ENCODE data around the gene SOX18. TPM values are rescaled to one million over a fixed set of nuclear protein-coding genes. Genes with fewer than 3 reads are reported as not detected.

The SOX18 gene
- total and polyA plus RNA-seq, 2 donors: 0.66 to 17.2 TPM

DNA sequence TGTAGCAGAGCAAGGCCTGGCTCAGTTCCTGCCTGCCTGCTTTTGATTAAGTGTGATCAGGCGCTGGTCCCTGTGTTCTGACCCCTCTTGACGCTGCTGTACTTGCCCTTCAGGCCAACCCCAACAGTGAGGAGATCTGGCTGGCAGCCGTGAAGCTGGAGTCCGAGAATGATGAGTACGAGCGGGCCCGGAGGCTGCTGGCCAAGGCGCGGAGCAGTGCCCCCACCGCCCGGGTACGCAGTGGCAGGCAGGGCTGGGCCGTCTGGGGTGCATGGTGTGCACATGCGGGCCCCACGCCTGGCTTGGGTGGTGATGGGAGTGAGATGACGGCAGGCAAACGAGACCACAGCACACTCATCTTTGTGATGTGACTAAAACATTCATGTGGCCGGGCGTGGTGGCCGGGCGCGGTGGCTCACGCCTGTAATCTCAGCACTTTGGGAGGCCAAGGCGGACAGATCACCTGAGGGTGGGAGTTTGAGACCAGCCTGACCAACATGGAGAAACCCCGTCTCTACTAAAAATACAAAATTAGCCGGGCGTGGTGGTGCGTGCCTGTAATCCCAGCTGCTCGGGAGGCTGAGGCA is 23.5 kb downstream of the SOX18 start:
- Histone ChIP-seq H3K27ac (ENCODE audit: low read depth in 1 of 2, low read length in 1 of 2) (no peak overlapping the region), H3K4me1 (ENCODE audit: control insufficient read depth in 2 of 2, insufficient read depth in 2 of 2, low read length in 2 of 2) (no peaks in the 10 kb centered on the region), H3K9me3 (ENCODE audit: control insufficient read depth in 2 of 2, insufficient read depth in 1 of 2, low read length in 1 of 2) (peaks cover 0 to 3% of the 10 kb centered on the region in 2 donors), H3K4me3 (ENCODE audit: low read length in 2 of 2) (no peak overlapping the region), H3K27me3 (ENCODE audit: control insufficient read depth in 2 of 2, insufficient read depth in 1 of 2, low read length in 1 of 2) (no peaks in the 10 kb centered on the region), H3K36me3 (ENCODE audit: control insufficient read depth in 2 of 2, insufficient read depth in 2 of 2, low read length in 1 of 2) (peaks cover 85 to 98% of the 10 kb centered on the region in 2 donors)
- whole genome bisulfite sequencing: 97% methylated on average over 29 of the region's 29 CpGs
- DNase-seq (ENCODE audit: low read depth in 6 of 9, low spot score in 9 of 9): no peak

- no peak for DNase-seq (ENCODE audit: low read depth in 6 of 9, low spot score in 9 of 9)
- WGBS: 98% methylated on average over 18 of the region's 18 CpGs
- H3K4me1 ChIP-seq (ENCODE audit: control insufficient read depth in 2 of 2, insufficient read depth in 2 of 2, low read length in 2 of 2): no peaks in the 10 kb centered on the region
Measured at GRCh38 chr20:64025101-64025825, 24.2 kb downstream of the SOX18 start.

GRCh38 chr20:64024141-64024990 is 25.1 kb downstream of the SOX18 start:
- H3K4me1 ChIP-seq (ENCODE audit: control insufficient read depth in 2 of 2, insufficient read depth in 2 of 2, low read length in 2 of 2): no peaks in the 10 kb centered on the region
- H3K4me3 ChIP-seq (ENCODE audit: low read length in 2 of 2): no peak overlapping the region
- no peak overlapping the region for H3K27ac ChIP-seq (ENCODE audit: low read depth in 1 of 2, low read length in 1 of 2)
- 97% methylated on average over 17 of the region's 17 CpGs for WGBS
- no peaks in the 10 kb centered on the region for H3K27me3 ChIP-seq (ENCODE audit: control insufficient read depth in 2 of 2, insufficient read depth in 1 of 2, low read length in 1 of 2)
- no peak for DNase-seq (ENCODE audit: low read depth in 6 of 9, low spot score in 9 of 9)
- H3K36me3 ChIP-seq (ENCODE audit: control insufficient read depth in 2 of 2, insufficient read depth in 2 of 2, low read length in 1 of 2): peaks cover 79 to 93% of the 10 kb centered on the region in 2 donors
- peaks cover 0 to 3% of the 10 kb centered on the region in 2 donors for H3K9me3 ChIP-seq (ENCODE audit: control insufficient read depth in 2 of 2, insufficient read depth in 1 of 2, low read length in 1 of 2)

More at GRCh38 chr20:64025101-64025825, 24.2 kb downstream of the SOX18 start:
- Histone ChIP-seq H3K9me3 (ENCODE audit: control insufficient read depth in 2 of 2, insufficient read depth in 1 of 2, low read length in 1 of 2) (peaks cover 0 to 3% of the 10 kb centered on the region in 2 donors), H3K4me3 (ENCODE audit: low read length in 2 of 2) (no peak overlapping the region), H3K27ac (ENCODE audit: low read depth in 1 of 2, low read length in 1 of 2) (no peak overlapping the region), H3K27me3 (ENCODE audit: control insufficient read depth in 2 of 2, insufficient read depth in 1 of 2, low read length in 1 of 2) (no peaks in the 10 kb centered on the region), H3K36me3 (ENCODE audit: control insufficient read depth in 2 of 2, insufficient read depth in 2 of 2, low read length in 1 of 2) (peaks cover 82 to 93% of the 10 kb centered on the region in 2 donors)

DNA sequence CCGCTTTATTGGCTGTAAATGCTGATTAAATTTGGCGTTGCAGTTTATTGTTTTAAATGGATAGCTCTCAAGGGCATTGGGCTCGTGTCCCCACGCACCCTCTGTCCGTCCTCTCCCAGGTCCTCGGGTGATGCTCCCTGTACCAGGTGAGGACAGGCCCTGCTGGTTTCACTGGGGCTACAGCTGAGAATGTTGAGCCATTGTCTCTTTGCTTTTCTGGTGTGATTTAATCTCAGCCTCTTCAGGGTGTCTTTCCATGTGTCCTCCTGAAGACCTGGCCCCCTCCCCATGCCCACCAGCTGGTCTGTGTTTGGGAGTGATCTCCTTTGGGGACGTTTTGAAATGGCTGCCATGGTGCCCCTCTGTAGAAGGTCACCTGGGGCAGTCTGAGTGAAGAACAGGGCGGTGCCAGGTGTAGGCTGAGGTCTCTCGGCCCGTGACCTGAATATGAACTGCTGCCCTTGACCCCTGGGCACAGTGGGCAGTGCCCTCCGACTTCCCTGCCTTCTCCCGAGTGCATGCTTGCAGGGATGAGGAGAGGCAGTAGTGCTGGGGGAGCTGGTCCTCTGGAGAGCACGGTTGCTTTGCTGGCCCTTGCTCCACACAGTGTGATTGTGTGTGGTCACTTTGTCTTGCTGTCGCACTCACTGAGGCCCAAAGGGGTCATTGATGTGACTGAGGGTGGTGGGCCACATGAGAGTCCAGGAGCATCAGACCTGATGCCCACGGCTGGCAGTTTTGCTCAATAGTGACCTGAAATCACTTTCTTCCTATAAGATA is 25.9 kb downstream of the SOX18 start:
- Histone ChIP-seq H3K9me3 (ENCODE audit: control insufficient read depth in 2 of 2, insufficient read depth in 1 of 2, low read length in 1 of 2) (peaks cover 0 to 3% of the 10 kb centered on the region in 2 donors), H3K27ac (ENCODE audit: low read depth in 1 of 2, low read length in 1 of 2) (no peak overlapping the region), H3K4me3 (ENCODE audit: low read length in 2 of 2) (no peak overlapping the region), H3K27me3 (ENCODE audit: control insufficient read depth in 2 of 2, insufficient read depth in 1 of 2, low read length in 1 of 2) (no peaks in the 10 kb centered on the region), H3K36me3 (ENCODE audit: control insufficient read depth in 2 of 2, insufficient read depth in 2 of 2, low read length in 1 of 2) (peaks cover 79 to 94% of the 10 kb centered on the region in 2 donors), H3K4me1 (ENCODE audit: control insufficient read depth in 2 of 2, insufficient read depth in 2 of 2, low read length in 2 of 2) (no peaks in the 10 kb centered on the region)
- WGBS: 98% methylated on average over 15 of the region's 15 CpGs
- no peak for DNase-seq (ENCODE audit: low read depth in 6 of 9, low spot score in 9 of 9)

- DNase-seq (ENCODE audit: low read depth in 6 of 9, low spot score in 9 of 9): no peak
- Histone ChIP-seq H3K4me1 (ENCODE audit: control insufficient read depth in 2 of 2, insufficient read depth in 2 of 2, low read length in 2 of 2) (no peaks in the 10 kb centered on the region), H3K27me3 (ENCODE audit: control insufficient read depth in 2 of 2, insufficient read depth in 1 of 2, low read length in 1 of 2) (no peaks in the 10 kb centered on the region), H3K4me3 (ENCODE audit: low read length in 2 of 2) (no peak overlapping the region), H3K36me3 (ENCODE audit: control insufficient read depth in 2 of 2, insufficient read depth in 2 of 2, low read length in 1 of 2) (peaks cover 78 to 93% of the 10 kb centered on the region in 2 donors), H3K9me3 (ENCODE audit: control insufficient read depth in 2 of 2, insufficient read depth in 1 of 2, low read length in 1 of 2) (peaks cover 0 to 3% of the 10 kb centered on the region in 2 donors), H3K27ac (ENCODE audit: low read depth in 1 of 2, low read length in 1 of 2) (no peak overlapping the region)
- 97% methylated on average over 17 of the region's 17 CpGs for WGBS
Measured at GRCh38 chr20:64022671-64023360, 26.6 kb downstream of the SOX18 start.

GRCh38 chr20:64021124-64021975 is 28.1 kb downstream of the SOX18 start:
- H3K4me1 ChIP-seq (ENCODE audit: control insufficient read depth in 2 of 2, insufficient read depth in 2 of 2, low read length in 2 of 2): no peaks in the 10 kb centered on the region
- H3K9me3 ChIP-seq (ENCODE audit: control insufficient read depth in 2 of 2, insufficient read depth in 1 of 2, low read length in 1 of 2): peaks cover 0 to 3% of the 10 kb centered on the region in 2 donors
- peaks cover 73 to 91% of the 10 kb centered on the region in 2 donors for H3K36me3 ChIP-seq (ENCODE audit: control insufficient read depth in 2 of 2, insufficient read depth in 2 of 2, low read length in 1 of 2)
- 98% methylated on average over 36 of the region's 36 CpGs for WGBS
- no peak overlapping the region for H3K4me3 ChIP-seq (ENCODE audit: low read length in 2 of 2)
- no peaks in the 10 kb centered on the region for H3K27me3 ChIP-seq (ENCODE audit: control insufficient read depth in 2 of 2, insufficient read depth in 1 of 2, low read length in 1 of 2)
- DNase-seq (ENCODE audit: low read depth in 6 of 9, low spot score in 9 of 9): no peak
- no peak overlapping the region for H3K27ac ChIP-seq (ENCODE audit: low read depth in 1 of 2, low read length in 1 of 2)

DNA sequence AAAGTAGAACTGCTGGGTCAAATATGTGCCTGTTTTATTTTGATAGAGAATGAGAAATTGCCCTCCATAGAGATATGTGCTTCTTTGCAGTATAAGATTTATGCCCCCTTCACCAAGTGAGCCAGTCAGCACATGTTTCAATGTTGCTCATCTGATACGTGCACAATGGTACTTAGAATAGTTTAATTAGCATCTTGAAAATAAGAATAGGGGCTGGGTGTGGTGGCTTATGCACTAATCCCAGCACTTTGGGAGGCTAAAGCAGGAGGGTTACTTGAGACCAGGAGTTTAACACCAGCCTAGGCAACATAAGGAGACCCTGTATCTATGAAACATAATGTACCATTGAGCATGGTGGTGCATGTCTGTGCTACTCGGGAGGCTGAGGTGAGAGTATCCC is 33.8 kb downstream of the SOX18 start:
- no peak overlapping the region for H3K27ac ChIP-seq (ENCODE audit: low read depth in 1 of 2, low read length in 1 of 2)
- peaks cover 62 to 78% of the 10 kb centered on the region in 2 donors for H3K36me3 ChIP-seq (ENCODE audit: control insufficient read depth in 2 of 2, insufficient read depth in 2 of 2, low read length in 1 of 2)
- peaks cover 7 to 10% of the 10 kb centered on the region in 2 donors for H3K9me3 ChIP-seq (ENCODE audit: control insufficient read depth in 2 of 2, insufficient read depth in 1 of 2, low read length in 1 of 2)
- H3K27me3 ChIP-seq (ENCODE audit: control insufficient read depth in 2 of 2, insufficient read depth in 1 of 2, low read length in 1 of 2): no peaks in the 10 kb centered on the region
- no peak for DNase-seq (ENCODE audit: low read depth in 6 of 9, low spot score in 9 of 9)
- 99% methylated on average over 2 of the region's 2 CpGs for WGBS
- peaks cover 2 to 3% of the 10 kb centered on the region in 2 donors for H3K4me1 ChIP-seq (ENCODE audit: control insufficient read depth in 2 of 2, insufficient read depth in 2 of 2, low read length in 2 of 2)
- H3K4me3 ChIP-seq (ENCODE audit: low read length in 2 of 2): no peak overlapping the region
